ENCODE results near the gene RYR1. TPM values are rescaled to one million over a fixed set of nuclear protein-coding genes. Genes with fewer than 3 reads are reported as not detected.
A peak's percentile ranks its signal among the peaks of the same experiment; 100 is the strongest.

Gene RYR1
- total RNA-seq, 2 experiments from 2014 or later: 0.20 to 1.2 TPM

- no peak for DNase-seq
- Mint-ChIP-seq H3K36me3 (ENCODE audit: low read depth) (peaks cover 62% of the 10 kb centered on the region), H3K4me3 (peak overlapping the region; percentile 54), H3K4me1 (ENCODE audit: low read depth) (peaks cover 29% of the 10 kb centered on the region), H3K27ac (no peak overlapping the region), H3K27me3 (peaks cover 42% of the 10 kb centered on the region), H3K9me3 (no peaks in the 10 kb centered on the region)
- Histone ChIP-seq H3K27me3 (ENCODE audit: control insufficient read depth in 1 of 2, insufficient read depth in 2 of 2, low read length in 2 of 2) (peaks cover 18 to 20% of the 10 kb centered on the region in 2 experiments), H3K4me3 (ENCODE audit: low read length) (no peak overlapping the region), H3K27ac (ENCODE audit: low read depth in 1 of 2, low read length in 2 of 2) (no peak overlapping the region), H3K9me3 (ENCODE audit: control insufficient read depth in 1 of 2, insufficient read depth in 1 of 2, low read length in 2 of 2) (peaks cover 0 to 5% of the 10 kb centered on the region in 2 experiments), H3K4me1 (ENCODE audit: insufficient read depth, low read length) (peaks cover 44% of the 10 kb centered on the region), H3K36me3 (ENCODE audit: insufficient read depth, low read length) (peaks cover 33% of the 10 kb centered on the region)
- CTCF ChIA-PET: interaction anchor here (0.8 kb wide), 1 partner anchor 18 kb away, joined by 3 read pairs; the partner anchor contains the start of gene FAM98C
- no peak for TF ChIP-seq CTCF (IDR thresholded peaks at IDR 0.05)
- POLR2A ChIA-PET: interaction anchor here (0.9 to 1.7 kb wide), 3 partner anchors 10 to 18 kb away, joined by 3 to 9 read pairs (median 8); partner anchors contain the start of genes FAM98C and PSMD8
- intact Hi-C loops (cut with DNase I, micrococcal nuclease): loop anchor here in 1 of 2 experiments (5.0 kb wide), 1 partner anchor 48 kb away; the partner anchor contains the start of gene CATSPERG
- ATAC-seq (ENCODE audit: poor library complexity): no peak
These were observed 48.3 kb upstream of the RYR1 start for GRCh38 chr19:38385057-38385803.

GRCh38 chr19:38385804-38386257, 47.7 kb upstream of the RYR1 start:
- H3K27ac ChIP-seq (ENCODE audit: low read depth in 1 of 2, low read length in 2 of 2): no peak overlapping the region
- H3K4me1 Mint-ChIP-seq (ENCODE audit: low read depth): peaks cover 29% of the 10 kb centered on the region
- peaks cover 40% of the 10 kb centered on the region for H3K27me3 Mint-ChIP-seq
- peaks cover 18 to 20% of the 10 kb centered on the region in 2 experiments for H3K27me3 ChIP-seq (ENCODE audit: control insufficient read depth in 1 of 2, insufficient read depth in 2 of 2, low read length in 2 of 2)
- POLR2A ChIA-PET: interaction anchor here (0.9 to 1.7 kb wide), 3 partner anchors 10 to 17 kb away, joined by 3 to 9 read pairs (median 8); partner anchors contain the start of genes FAM98C and PSMD8
- no peak overlapping the region for H3K27ac Mint-ChIP-seq
- H3K4me3 Mint-ChIP-seq: no peak overlapping the region
- peaks cover 56% of the 10 kb centered on the region for H3K36me3 Mint-ChIP-seq (ENCODE audit: low read depth)
- H3K4me3 ChIP-seq (ENCODE audit: low read length): no peak overlapping the region
- peaks cover 27% of the 10 kb centered on the region for H3K36me3 ChIP-seq (ENCODE audit: insufficient read depth, low read length)
- peaks cover 0 to 5% of the 10 kb centered on the region in 2 experiments for H3K9me3 ChIP-seq (ENCODE audit: control insufficient read depth in 1 of 2, insufficient read depth in 1 of 2, low read length in 2 of 2)
- peaks cover 44% of the 10 kb centered on the region for H3K4me1 ChIP-seq (ENCODE audit: insufficient read depth, low read length)
- CTCF ChIA-PET: interaction anchor here (0.8 kb wide), 1 partner anchor 17 kb away, joined by 3 read pairs; the partner anchor contains the start of gene FAM98C
- intact Hi-C loops (cut with DNase I, micrococcal nuclease): loop anchor here in 1 of 2 experiments (5.0 kb wide), 1 partner anchor 49 kb away; the partner anchor contains the start of gene CATSPERG
- H3K9me3 Mint-ChIP-seq: no peaks in the 10 kb centered on the region
- no peak for ATAC-seq (ENCODE audit: poor library complexity)
- TF ChIP-seq CTCF (IDR thresholded peaks at IDR 0.05): no peak
- peak in 2 of 14 experiments; percentile 31 to 55 for DNase-seq

GRCh38 chr19:38386300-38386970, 47.1 kb upstream of the RYR1 start:
- Histone ChIP-seq H3K4me3 (ENCODE audit: low read length) (no peak overlapping the region), H3K27me3 (ENCODE audit: control insufficient read depth in 1 of 2, insufficient read depth in 2 of 2, low read length in 2 of 2) (peaks cover 18 to 20% of the 10 kb centered on the region in 2 experiments), H3K4me1 (ENCODE audit: insufficient read depth, low read length) (peaks cover 44% of the 10 kb centered on the region), H3K36me3 (ENCODE audit: insufficient read depth, low read length) (peaks cover 21% of the 10 kb centered on the region), H3K9me3 (ENCODE audit: control insufficient read depth in 1 of 2, insufficient read depth in 1 of 2, low read length in 2 of 2) (peaks cover 0 to 5% of the 10 kb centered on the region in 2 experiments), H3K27ac (ENCODE audit: low read depth in 1 of 2, low read length in 2 of 2) (no peak overlapping the region)
- no peak for TF ChIP-seq CTCF (IDR thresholded peaks at IDR 0.05)
- Mint-ChIP-seq H3K4me1 (ENCODE audit: low read depth) (peaks cover 29% of the 10 kb centered on the region), H3K4me3 (no peak overlapping the region), H3K27me3 (peaks cover 40% of the 10 kb centered on the region), H3K9me3 (no peaks in the 10 kb centered on the region), H3K36me3 (ENCODE audit: low read depth) (peaks cover 50% of the 10 kb centered on the region), H3K27ac (no peak overlapping the region)
- intact Hi-C loops (cut with DNase I, micrococcal nuclease): loop anchor here in 1 of 2 experiments (5.0 kb wide), 1 partner anchor 49 kb away; the partner anchor contains the start of gene CATSPERG
- ATAC-seq (ENCODE audit: poor library complexity) (no peak), DNase-seq (no peak)
- POLR2A ChIA-PET: interaction anchor here (1.8 to 4.3 kb wide), 2 partner anchors 10 to 17 kb away, joined by 11 to 44 read pairs; partner anchors contain the start of gene FAM98C
- CTCF ChIA-PET: interaction anchor here (1.7 to 4.7 kb wide), 2 partner anchors 17 to 51 kb away, joined by 11 to 45 read pairs; partner anchors contain the start of genes CATSPERG and FAM98C

Measured in CD4-positive, alpha-beta T cell (primary cell).